ENCODE measurements around the gene MAPK10. TPM values are rescaled to one million over a fixed set of nuclear protein-coding genes. Genes with fewer than 3 reads are reported as not detected.

MAPK10 gene
- total RNA-seq, 2 experiments from 2014 or later, result 32.0 TPM; not detected in 1

GRCh38 chr4:86300516-86300915 lies 59.3 kb downstream of the MAPK10 start:
- intact Hi-C loops (cut with micrococcal nuclease; ENCODE audit: unreplicated experiment), result no loop called here
- POLR2A ChIA-PET, result interaction anchor here (0.6 to 0.9 kb wide), 4 partner anchors 11 to 556 kb away, joined by 3 to 5 read pairs (median 4); no protein-coding TSS in a partner anchor

GRCh38 chr4:86296865-86297264 lies 63.0 kb downstream of the MAPK10 start:
- CTCF ChIA-PET (ENCODE audit: unreplicated experiment), result no interaction called here
- H4K20me1 ChIP-seq (ENCODE audit: insufficient read depth, low read length), result no peaks in the 10 kb centered on the region
- no peak overlapping the region for H3K4me2 ChIP-seq (ENCODE audit: low read length)
- no peak overlapping the region for H2AFZ ChIP-seq (ENCODE audit: low read length)
- H3K27ac ChIP-seq (ENCODE audit: low read depth, low read length, poor library complexity, severe bottlenecking), result no peak overlapping the region
- no peak overlapping the region for H3K4me3 ChIP-seq (ENCODE audit: low read depth, low read length, poor library complexity, severe bottlenecking)
- no peaks in the 10 kb centered on the region for H3K79me2 ChIP-seq (ENCODE audit: insufficient read depth, low read depth, low read length)
- TF ChIP-seq EZH2phosphoT487 (IDR thresholded peaks at IDR 0.05; ENCODE audit: borderline replicate concordance, low read depth, low read length) (no peak), CTCF (conservative IDR thresholded peaks at IDR 0.05; ENCODE audit: low read length) (no peak)
- POLR2A ChIA-PET, result no interaction called here
- no peaks in the 10 kb centered on the region for H3K9me2 ChIP-seq (ENCODE audit: insufficient read depth, low read length)
- H3K36me3 ChIP-seq (ENCODE audit: insufficient read depth, low read length), result no peaks in the 10 kb centered on the region
- BruUV-seq (replicated peaks), result no TSS peak
- DNase-seq (ENCODE audit: low spot score), result no peak
- H3K9me3 ChIP-seq (ENCODE audit: low read length), result no peaks in the 10 kb centered on the region
- intact Hi-C loops (cut with micrococcal nuclease; ENCODE audit: unreplicated experiment), result no loop called here
- peaks cover 10% of the 10 kb centered on the region for H3K4me1 ChIP-seq (ENCODE audit: insufficient read depth, low read length, poor library complexity, severe bottlenecking)

More at GRCh38 chr4:86300516-86300915, 59.3 kb downstream of the MAPK10 start:
- H3K36me3 ChIP-seq (ENCODE audit: insufficient read depth, low read length), result no peaks in the 10 kb centered on the region
- no peak overlapping the region for H2AFZ ChIP-seq (ENCODE audit: low read length)
- no peaks in the 10 kb centered on the region for H3K4me1 ChIP-seq (ENCODE audit: insufficient read depth, low read length, poor library complexity, severe bottlenecking)
- no peak overlapping the region for H3K4me3 ChIP-seq (ENCODE audit: low read depth, low read length, poor library complexity, severe bottlenecking)
- no peak for TF ChIP-seq CTCF (conservative IDR thresholded peaks at IDR 0.05; ENCODE audit: low read length)
- no peak for TF ChIP-seq EZH2phosphoT487 (IDR thresholded peaks at IDR 0.05; ENCODE audit: borderline replicate concordance, low read depth, low read length)
- H3K27ac ChIP-seq (ENCODE audit: low read depth, low read length, poor library complexity, severe bottlenecking), result no peak overlapping the region
- H3K4me2 ChIP-seq (ENCODE audit: low read length), result no peak overlapping the region
- no peak for DNase-seq (ENCODE audit: low spot score)
- no peaks in the 10 kb centered on the region for H3K9me3 ChIP-seq (ENCODE audit: low read length)
- H3K79me2 ChIP-seq (ENCODE audit: insufficient read depth, low read depth, low read length), result no peaks in the 10 kb centered on the region
- no peaks in the 10 kb centered on the region for H3K9me2 ChIP-seq (ENCODE audit: insufficient read depth, low read length)
- BruUV-seq (replicated peaks), result no TSS peak
- CTCF ChIA-PET (ENCODE audit: unreplicated experiment), result interaction anchor here (0.7 kb wide), 1 partner anchor 10 kb away, joined by 3 read pairs; no protein-coding TSS in a partner anchor
- no peaks in the 10 kb centered on the region for H4K20me1 ChIP-seq (ENCODE audit: insufficient read depth, low read length)

- no TSS peak for BruUV-seq (replicated peaks)
- H3K4me1 ChIP-seq (ENCODE audit: insufficient read depth, low read length, poor library complexity, severe bottlenecking), result peaks cover 10% of the 10 kb centered on the region
- H3K9me2 ChIP-seq (ENCODE audit: insufficient read depth, low read length), result no peaks in the 10 kb centered on the region
- no peaks in the 10 kb centered on the region for H3K36me3 ChIP-seq (ENCODE audit: insufficient read depth, low read length)
- no peak overlapping the region for H3K4me3 ChIP-seq (ENCODE audit: low read depth, low read length, poor library complexity, severe bottlenecking)
- no peak overlapping the region for H3K27ac ChIP-seq (ENCODE audit: low read depth, low read length, poor library complexity, severe bottlenecking)
- CTCF ChIA-PET (ENCODE audit: unreplicated experiment), result no interaction called here
- TF ChIP-seq EZH2phosphoT487 (IDR thresholded peaks at IDR 0.05; ENCODE audit: borderline replicate concordance, low read depth, low read length), result no peak
- TF ChIP-seq CTCF (conservative IDR thresholded peaks at IDR 0.05; ENCODE audit: low read length), result no peak
- peak overlapping the region; percentile 43 for H3K4me2 ChIP-seq (ENCODE audit: low read length)
- peak overlapping the region; percentile 68 for H2AFZ ChIP-seq (ENCODE audit: low read length)
- no peaks in the 10 kb centered on the region for H3K9me3 ChIP-seq (ENCODE audit: low read length)
- intact Hi-C loops (cut with micrococcal nuclease; ENCODE audit: unreplicated experiment), result loop anchor here (2.0 kb wide), 2 partner anchors 16 to 66 kb away; partner anchors contain the start of gene MAPK10
- H4K20me1 ChIP-seq (ENCODE audit: insufficient read depth, low read length), result no peaks in the 10 kb centered on the region
- no peaks in the 10 kb centered on the region for H3K79me2 ChIP-seq (ENCODE audit: insufficient read depth, low read depth, low read length)
- DNase-seq (ENCODE audit: low spot score), result peak; percentile 40
- POLR2A ChIA-PET, result interaction anchor here (0.7 to 2.8 kb wide), 11 partner anchors 9 to 104 kb away, joined by 3 to 26 read pairs (median 5); partner anchors contain the start of gene MAPK10
Observed at GRCh38 chr4:86294883-86295282, 65.0 kb downstream of the MAPK10 start.
